ENCODE results near the gene PGC.

GRCh38 chr6:41785254-41785653, 38.1 kb upstream of the PGC start:
- no peak for TF ChIP-seq POLR2A (IDR thresholded peaks at IDR 0.05)
- TF ChIP-seq, protein P1, sequence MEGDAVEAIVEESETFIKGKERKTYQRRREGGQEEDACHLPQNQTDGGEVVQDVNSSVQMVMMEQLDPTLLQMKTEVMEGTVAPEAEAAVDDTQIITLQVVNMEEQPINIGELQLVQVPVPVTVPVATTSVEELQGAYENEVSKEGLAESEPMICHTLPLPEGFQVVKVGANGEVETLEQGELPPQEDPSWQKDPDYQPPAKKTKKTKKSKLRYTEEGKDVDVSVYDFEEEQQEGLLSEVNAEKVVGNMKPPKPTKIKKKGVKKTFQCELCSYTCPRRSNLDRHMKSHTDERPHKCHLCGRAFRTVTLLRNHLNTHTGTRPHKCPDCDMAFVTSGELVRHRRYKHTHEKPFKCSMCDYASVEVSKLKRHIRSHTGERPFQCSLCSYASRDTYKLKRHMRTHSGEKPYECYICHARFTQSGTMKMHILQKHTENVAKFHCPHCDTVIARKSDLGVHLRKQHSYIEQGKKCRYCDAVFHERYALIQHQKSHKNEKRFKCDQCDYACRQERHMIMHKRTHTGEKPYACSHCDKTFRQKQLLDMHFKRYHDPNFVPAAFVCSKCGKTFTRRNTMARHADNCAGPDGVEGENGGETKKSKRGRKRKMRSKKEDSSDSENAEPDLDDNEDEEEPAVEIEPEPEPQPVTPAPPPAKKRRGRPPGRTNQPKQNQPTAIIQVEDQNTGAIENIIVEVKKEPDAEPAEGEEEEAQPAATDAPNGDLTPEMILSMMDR (IDR thresholded peaks at IDR 0.05): no peak
